NK-92 (cell line): ENCODE measurements around the gene KRTAP3-2.
"Not testable (repeated sequence)": the region's sequence is repeated elsewhere in the genome, so short reads cannot be mapped to it uniquely, and the experiment has no call there.

Experiments
- DNase-seq: peaks from one replicate; lab custom pipeline; 2025; ENCODE audit not compliant: unreplicated experiment; lab: John Stamatoyannopoulos, UW

Gene KRTAP3-2

DNA sequence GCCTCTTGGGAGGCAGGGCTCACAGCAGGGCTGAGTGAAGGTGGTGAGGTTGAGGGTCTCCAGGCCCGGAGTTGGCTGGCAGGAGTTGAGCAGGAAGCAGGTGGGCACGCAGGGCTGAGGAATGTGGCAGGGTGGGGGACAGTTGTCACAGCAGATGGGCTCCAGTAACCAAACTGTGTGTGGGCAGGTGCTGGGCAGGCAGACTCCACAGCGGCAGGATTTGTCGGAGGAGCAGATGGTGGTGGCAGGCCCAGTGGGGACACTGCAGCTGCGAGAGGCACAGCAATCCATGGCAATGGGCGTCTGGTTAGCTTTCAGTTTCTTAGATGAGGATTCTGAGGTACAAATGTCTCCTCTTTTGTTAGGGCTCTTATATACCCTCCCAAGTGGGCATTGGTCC is at the start of gene KRTAP3-2:
TSS of gene KRTAP3-2 (minus strand) at position 344 of the 400 bp plus-strand sequence. CDS start at position 291, 53 bp downstream.
- not testable (repeated sequence) for DNase-seq

DNA sequence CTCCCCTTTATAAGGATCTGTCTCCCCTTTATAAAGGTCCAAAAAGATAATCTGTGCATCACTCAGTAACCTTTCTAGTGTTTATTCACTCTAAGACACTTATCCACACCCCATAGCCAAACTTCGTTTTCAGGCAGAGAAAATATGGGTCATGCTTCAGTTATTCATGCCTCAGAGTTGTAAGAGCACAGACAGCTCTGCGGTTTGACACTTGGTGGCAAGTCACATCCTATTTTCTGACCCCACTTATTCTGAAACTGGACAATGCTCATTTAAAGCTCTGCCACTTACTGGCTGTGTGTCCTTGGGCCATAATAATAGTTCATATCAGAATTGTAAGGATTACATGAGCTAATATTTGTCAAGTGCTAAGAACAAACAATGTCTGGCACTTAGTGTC is 49.4 kb upstream of the KRTAP3-2 start:
- DNase-seq: no peak

DNA sequence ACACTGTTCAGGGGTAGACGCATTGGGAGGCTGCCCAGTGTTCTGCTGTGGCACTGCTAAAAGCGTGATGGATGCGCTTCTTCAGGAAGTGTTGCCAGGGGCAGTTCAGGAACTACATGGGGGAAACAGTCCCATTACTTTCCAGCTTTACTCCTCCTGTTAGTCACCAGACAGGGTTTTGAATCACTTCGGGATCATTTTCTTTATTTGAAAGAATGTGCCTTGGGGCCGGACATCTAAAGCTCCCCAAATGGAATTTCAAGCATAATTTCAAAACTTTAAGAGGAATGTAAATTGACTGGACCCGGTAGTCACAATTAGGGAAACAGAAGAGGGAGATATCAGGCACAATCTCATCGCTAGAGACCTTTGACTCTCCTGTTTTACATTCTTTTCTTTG is 48.7 kb upstream of the KRTAP3-2 start:
- no peak for DNase-seq

GRCh38 chr17:41046735-41047465 is 47.2 kb upstream of the KRTAP3-2 start, which contains the start of gene KRTAP2-1:
Gene KRTAP2-1, minus strand, starts transcription at chr17:41047316. Its CDS starts 49 bp downstream, at chr17:41047267.
- not testable (repeated sequence) for DNase-seq

GRCh38 chr17:41042953-41043352 is 43.2 kb upstream of the KRTAP3-2 start:
- no peak for DNase-seq

DNA sequence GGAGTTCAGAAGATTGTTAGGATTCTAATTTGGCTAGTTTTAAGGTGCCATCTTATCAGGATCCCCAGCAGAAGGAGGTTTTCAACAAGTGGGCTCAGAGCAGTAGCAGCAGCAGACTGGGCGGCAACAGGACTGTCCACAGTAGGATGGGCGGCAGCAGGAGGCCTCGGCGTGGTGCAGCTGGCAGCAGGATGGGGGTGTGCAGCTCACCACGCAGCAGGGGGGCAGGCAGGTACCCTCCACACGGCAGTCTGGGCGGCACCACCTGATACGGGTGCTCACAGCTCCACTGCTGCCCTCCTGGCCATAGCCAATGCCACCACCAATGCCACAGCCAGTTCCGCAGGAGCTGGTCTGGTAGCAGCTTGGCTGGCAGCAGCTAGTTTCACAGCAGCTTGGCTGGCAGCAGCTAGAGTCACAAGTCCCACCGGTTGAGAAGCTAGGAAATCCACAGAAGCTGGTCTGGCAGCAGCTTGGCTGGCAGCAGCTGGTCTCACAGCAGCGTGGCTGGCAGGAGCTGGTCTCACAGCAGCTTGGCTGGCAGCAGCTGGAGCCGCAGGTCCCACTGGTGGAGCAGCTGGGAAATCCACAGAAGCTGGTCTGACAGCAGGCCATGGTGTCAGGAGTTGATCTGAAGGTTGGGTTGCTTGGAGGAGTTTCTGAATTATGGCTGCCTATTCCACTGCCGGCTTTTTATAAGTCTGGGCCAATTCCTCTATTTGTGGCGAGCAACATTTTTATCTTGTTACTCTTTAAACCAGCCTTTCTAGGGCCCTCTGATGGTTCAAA is 41.3 kb upstream of the KRTAP3-2 start, which contains the start of gene KRTAP1-1:
TSS of gene KRTAP1-1 (minus strand) at position 668 of the 789 bp plus-strand sequence. CDS start at position 615, 53 bp downstream.
- DNase-seq: not testable (repeated sequence)

- no peak for DNase-seq
Measured at GRCh38 chr17:41037853-41038350, 38.2 kb upstream of the KRTAP3-2 start.

GRCh38 chr17:41034346-41034935 is 34.7 kb upstream of the KRTAP3-2 start, which contains the start of gene KRTAP1-3:
Gene KRTAP1-3, minus strand, starts transcription at chr17:41034874. Its CDS starts 53 bp downstream, at chr17:41034821.
- DNase-seq: not testable (repeated sequence)

DNA sequence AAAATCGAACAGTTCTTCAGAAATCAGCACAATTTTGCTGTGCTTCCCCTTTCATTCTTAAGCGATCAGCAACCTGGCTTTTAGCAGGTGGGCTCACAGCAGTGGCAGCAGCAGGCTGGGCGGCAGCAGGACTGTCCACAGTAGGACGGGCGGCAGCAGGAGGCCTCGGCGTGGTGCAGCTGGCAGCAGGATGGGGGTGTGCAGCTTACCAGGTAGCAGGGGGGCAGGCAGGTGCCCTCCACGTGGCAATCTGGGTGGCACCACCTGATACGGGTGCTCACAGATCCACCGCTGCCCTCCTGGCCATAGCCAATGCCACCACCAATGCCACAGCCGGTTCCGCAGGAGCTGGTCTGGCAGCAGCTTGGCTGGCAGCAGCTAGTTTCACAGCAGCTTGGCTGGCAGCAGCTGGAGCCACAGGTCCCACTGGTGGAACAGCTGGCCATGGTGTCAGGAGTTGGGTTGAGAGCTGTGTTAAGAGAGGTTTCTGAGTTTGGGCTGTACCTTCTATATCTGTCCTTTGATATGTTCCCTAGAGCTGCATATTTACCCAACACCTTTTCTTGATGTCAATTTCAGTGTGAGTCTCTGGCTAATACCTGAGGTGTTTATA is 30.0 kb upstream of the KRTAP3-2 start, which contains the start of gene KRTAP1-4:
TSS of gene KRTAP1-4 (minus strand) at position 563 of the 613 bp plus-strand sequence. CDS start at position 446, 117 bp downstream.
- no peak for DNase-seq

GRCh38 chr17:41026715-41027471 is 27.2 kb upstream of the KRTAP3-2 start, which contains the start of gene KRTAP1-5:
Gene KRTAP1-5, minus strand, starts transcription at chr17:41027208. Its CDS starts 53 bp downstream, at chr17:41027155.
- DNase-seq: no peak

- no peak for DNase-seq
Measured at GRCh38 chr17:41024697-41025096, 25.0 kb upstream of the KRTAP3-2 start.

DNA sequence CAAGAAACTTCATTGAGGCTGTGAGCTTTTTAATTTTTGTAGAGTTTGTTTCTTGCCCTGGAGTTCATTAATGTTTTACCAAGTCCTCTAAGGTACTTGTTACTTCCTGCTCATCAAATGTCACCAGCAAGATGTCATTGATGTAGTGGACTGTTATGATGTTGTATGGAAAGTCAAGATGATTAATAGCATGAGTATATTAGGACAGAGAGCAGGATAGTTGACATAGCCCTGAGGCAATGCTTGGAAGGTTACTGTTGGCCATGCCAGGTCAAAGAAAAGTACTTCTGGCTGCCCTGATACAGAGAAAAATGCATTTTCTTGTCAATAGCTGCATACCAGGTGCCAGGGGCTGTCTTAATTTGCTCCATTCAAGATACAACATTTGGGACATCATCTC is 20.6 kb upstream of the KRTAP3-2 start:
- no peak for DNase-seq

- no peak for DNase-seq
Measured at GRCh38 chr17:41019415-41019814, 19.7 kb upstream of the KRTAP3-2 start.

DNA sequence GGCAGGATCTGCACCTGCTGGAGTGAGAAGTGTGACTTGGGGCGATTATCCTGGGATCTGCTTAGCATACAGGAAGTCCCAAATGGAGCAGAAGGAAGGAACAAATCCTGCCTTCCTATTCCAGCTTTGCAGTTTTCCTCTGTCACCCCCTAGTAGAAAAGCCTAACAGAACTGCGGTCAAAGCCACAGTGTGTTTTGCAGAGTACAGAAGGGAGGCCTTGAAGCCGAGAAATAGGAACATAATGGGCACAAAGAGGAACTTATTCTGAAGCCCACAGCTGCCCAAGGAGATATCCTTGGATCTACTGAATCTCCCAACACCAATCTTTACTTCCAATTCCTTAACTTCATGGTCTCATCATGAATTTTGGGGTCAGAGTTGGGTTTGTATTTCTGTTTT is 18.8 kb upstream of the KRTAP3-2 start:
- DNase-seq: no peak

- DNase-seq: no peak
Measured at GRCh38 chr17:41016578-41017215, 17.0 kb upstream of the KRTAP3-2 start.

DNA sequence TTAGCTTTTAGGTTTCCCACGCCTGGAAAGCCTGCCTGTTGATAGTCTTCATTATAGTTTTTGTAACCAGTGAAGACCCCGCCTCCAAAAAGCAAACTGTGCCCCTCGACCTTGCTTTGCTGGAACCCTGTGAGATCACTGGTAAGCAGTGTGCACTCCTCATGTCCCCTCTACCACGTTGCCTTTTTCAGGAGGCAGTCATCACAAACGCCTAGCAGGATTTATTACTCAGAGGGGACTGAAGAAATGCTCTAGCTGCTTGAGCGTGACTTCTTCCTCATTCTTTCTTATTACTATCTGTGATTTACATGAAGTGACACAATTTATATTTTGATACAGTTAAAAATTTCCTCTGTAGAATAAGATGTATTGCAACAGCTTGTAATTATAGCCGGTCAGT is 15.7 kb upstream of the KRTAP3-2 start:
- no peak for DNase-seq

GRCh38 chr17:41013606-41014005 is 13.9 kb upstream of the KRTAP3-2 start:
- no peak for DNase-seq

DNA sequence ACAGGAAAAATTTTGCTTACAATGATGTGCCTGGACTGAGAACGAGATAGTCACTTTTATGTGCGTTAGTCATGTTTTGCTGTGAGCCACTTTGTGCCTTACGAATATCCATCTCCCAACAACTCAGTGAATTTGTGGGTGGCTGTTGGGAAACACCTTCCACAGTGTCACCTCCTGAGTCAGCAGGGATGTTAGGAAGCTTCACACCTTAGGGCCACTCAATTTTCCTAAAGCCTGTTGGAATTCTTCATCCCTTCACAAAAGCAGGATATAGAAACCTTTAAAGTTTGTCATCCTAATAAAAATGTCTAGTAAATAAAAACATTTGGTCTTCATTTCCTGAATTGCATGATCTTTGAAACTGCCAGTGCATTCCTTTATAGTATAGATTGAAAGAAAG is 13.5 kb upstream of the KRTAP3-2 start:
- DNase-seq: no peak
